Fibroblast of villous mesenchyme (primary cell): ENCODE results near the gene MUC12. TPM values are rescaled to one million over a fixed set of nuclear protein-coding genes. Genes with fewer than 3 reads are reported as not detected.
A peak's percentile ranks its signal among the peaks of the same experiment; 100 is the strongest.
"Not testable (repeated sequence)": the region's sequence is repeated elsewhere in the genome, so short reads cannot be mapped to it uniquely, and the experiment has no call there.

Experiments used
- DNase-seq: peaks from one replicate; pipeline ENCODE4 v3.0.0-alpha.2; 2010; ENCODE audit warnings: low read depth
- H3K4me3 ChIP-seq: 2 replicates; pipeline ENCODE4 v1.5.1; 2011; ENCODE audit warnings: low read depth, mild to moderate bottlenecking, low read length
- total RNA-seq: library from RNA; depleted of rRNA; stranded (reverse); fragments of >200 nt; gene quantifications from 2 replicates; pipeline ENCODE4 v1.2.3, GENCODE V29; 2012
- TF ChIP-seq, protein P1 (sequence below): IDR thresholded peaks from 2 replicates; pipeline ENCODE4 v1.5.1; 2012; ENCODE audit warnings: low read depth, mild to moderate bottlenecking, low read length; ENCODE audit not compliant: insufficient read depth

MUC12 gene
- total RNA-seq, 1 donor, result not detected

GRCh38 chr7:100972002-100972347 lies 2.6 kb downstream of the MUC12 start:
- H3K4me3 ChIP-seq, result no peak overlapping the region
- DNase-seq, result no peak
- TF ChIP-seq, protein P1, sequence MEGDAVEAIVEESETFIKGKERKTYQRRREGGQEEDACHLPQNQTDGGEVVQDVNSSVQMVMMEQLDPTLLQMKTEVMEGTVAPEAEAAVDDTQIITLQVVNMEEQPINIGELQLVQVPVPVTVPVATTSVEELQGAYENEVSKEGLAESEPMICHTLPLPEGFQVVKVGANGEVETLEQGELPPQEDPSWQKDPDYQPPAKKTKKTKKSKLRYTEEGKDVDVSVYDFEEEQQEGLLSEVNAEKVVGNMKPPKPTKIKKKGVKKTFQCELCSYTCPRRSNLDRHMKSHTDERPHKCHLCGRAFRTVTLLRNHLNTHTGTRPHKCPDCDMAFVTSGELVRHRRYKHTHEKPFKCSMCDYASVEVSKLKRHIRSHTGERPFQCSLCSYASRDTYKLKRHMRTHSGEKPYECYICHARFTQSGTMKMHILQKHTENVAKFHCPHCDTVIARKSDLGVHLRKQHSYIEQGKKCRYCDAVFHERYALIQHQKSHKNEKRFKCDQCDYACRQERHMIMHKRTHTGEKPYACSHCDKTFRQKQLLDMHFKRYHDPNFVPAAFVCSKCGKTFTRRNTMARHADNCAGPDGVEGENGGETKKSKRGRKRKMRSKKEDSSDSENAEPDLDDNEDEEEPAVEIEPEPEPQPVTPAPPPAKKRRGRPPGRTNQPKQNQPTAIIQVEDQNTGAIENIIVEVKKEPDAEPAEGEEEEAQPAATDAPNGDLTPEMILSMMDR, result no peak

DNA sequence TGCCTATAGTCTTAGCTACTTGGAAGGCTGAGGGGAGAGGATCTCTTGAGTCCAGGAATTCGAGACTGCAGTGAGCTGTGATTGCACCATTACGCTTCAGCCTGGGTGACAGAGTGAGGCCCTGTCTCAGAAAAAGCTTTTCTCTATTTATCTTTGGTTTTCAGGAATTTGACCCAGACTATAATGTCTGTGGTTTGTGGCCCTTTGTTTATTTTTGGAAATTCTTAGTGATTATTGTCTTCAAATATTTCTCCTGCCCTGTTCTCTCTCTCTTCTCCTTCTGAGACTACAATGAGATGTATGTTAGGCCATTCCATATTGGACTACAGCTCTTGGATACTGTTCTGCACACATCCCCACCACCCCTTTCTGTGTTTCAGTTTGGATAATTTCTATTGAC lies 4.7 kb downstream of the MUC12 start:
- DNase-seq, result no peak
- TF ChIP-seq, protein P1, result no peak
- H3K4me3 ChIP-seq, result no peak overlapping the region

DNA sequence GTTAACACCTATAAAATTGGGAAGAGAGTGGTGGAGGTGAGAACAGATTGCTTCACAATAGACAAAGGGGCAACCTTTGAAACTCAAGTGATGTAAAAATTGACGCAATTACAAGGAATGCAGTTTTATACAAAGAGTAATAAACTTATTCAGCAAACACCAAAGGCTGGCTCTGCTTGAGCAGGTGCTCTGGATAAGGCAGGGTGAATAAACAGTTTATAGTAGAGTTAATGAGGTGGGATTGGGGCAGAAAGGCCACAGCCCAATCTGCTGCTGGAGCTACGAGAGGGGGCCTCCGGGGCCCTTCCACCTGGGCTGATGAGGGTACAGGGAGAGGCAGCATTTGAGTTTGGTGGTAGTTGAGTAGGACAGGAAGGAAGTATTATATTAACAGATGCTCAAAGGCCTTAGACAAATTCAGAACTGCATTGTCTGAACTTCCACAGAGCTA lies 6.0 kb downstream of the MUC12 start:
- DNase-seq, result no peak
- H3K4me3 ChIP-seq, result no peak overlapping the region
- TF ChIP-seq, protein P1, result no peak

DNA sequence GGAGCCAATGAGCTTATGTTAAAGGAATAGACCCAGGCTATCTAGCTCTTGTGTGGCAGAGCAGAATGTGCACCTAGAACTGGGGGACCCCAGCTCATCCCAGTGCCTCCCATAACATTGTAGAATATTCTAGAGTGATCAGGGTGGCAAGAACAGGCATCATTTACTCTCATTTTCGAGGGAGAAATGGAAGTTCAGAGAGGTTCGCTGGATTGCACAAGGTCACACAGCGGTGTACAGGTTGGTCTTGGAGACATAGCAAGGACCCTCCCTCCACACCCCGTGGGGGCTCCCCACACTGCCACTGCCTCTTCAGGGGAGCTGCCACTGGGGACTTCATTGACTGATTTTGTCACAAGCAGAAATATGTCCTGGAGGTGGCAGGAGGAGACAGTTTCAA lies 8.9 kb downstream of the MUC12 start:
- TF ChIP-seq, protein P1, result no peak
- no peak overlapping the region for H3K4me3 ChIP-seq
- DNase-seq, result no peak

DNA sequence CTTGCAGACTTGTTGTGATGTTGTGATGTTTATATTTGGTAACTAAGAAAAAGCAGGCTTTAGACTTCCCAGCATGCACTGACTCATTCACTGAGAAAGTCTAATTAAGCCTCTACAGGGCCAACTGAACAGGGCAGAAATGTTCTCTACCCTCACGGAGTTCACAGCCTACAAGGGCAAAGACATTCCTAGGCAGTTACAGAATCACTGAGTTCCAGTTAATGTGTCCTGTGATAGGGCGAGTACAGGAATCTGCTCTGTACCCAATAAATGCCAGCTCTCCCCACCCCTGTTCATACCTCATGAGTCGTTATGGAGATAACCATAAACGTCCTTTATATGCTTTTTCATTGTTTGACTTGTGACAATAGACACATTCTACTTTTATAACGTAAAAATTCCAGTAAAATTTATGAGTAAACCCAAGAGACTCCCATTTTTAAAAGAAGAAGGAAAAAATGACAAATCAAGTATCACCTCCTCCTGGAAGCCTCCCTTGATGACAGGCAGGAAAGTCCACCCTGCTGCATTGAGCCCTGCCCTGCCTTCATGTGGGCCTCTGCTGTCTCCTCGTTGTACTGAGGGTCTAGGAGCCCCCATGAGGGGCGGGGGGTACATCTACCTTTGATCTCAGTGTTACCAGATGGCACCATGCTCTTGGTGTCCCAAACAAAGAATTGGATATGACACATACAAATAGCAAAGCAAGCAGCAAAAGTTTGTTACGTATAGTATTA lies 14.3 kb downstream of the MUC12 start:
- TF ChIP-seq, protein P1, result no peak
- peak; percentile 55 for DNase-seq

DNA sequence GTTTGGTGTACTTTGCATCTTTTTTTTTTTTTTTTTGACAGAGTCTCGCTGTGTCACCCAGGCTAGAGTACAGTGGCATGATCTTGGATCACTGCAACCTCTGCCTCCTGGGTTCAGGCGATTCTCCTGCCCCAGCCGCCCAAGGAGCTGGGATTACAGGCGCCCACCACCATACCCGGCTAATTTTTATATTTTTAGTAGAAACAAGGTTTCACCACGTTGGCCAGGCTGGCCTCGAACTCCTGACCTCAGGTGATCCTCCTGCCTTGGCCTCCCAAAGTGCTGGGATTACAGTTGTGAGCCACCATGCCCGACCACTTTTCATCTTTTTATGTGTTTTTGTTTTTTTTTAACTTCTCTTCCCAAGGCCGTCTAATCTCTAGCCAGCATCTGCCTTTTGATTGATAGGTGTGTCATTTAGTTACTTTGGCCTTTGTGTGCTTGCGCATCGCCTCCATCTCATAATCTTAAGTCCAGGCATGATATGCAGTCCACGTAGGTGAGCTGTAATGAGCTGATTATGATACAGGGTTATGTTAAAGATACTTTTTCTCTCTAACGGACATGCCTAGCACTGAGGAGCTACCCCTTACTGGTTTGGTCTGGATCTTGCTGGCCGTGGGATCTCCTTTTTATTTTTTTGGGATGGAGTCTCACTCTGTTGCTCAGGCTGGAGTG lies 15.0 kb downstream of the MUC12 start:
- not testable (repeated sequence) for DNase-seq, H3K4me3 ChIP-seq

More for the DNA sequence above, 14.3 kb downstream of the MUC12 start:
- H3K4me3 ChIP-seq, result no peak overlapping the region

DNA sequence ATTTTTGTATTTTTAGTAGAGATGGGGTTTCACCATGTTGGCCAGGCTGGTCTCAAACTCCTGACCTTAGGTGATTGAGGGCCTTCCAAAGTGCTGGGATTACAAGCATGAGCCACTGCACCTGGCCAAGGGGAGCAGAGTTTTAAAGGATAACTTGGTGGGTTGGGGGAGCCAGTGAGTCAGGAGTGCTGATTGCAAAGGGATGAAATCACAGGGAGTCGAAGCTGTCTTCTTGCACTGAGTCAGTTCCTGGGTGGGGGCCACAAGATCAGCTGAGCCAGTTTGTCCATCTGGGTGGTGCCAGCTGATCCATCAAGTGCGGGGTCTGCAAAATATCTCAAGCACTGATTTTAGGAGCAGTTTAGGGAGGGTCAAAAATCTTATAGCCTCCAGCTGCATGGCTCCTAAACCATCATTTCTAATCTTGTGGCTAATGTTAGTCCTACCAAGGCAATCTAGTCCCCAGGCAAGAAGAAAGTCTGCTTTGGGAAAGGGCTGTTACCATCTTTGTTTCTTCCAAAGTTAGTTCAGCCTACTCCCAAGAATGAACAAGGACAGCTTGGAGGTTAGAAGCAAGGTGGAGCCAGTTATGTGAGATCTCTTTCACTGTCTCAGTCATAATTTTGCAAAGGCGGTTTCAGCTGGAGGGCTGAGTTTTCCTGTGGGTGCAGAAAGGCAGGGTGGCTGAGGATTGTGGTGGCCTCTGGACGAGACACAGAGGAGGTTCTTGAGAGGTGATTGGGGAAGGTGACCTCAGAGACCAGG lies 15.8 kb downstream of the MUC12 start:
- not testable (repeated sequence) for H3K4me3 ChIP-seq, DNase-seq
